NCI-H526 (cell line): ENCODE data around the gene CHST2.

Experiments
- DNase-seq, 2 experiments: peaks; one replicate each; lab custom pipeline; 2025; lab: John Stamatoyannopoulos, UW

The CHST2 gene

DNA sequence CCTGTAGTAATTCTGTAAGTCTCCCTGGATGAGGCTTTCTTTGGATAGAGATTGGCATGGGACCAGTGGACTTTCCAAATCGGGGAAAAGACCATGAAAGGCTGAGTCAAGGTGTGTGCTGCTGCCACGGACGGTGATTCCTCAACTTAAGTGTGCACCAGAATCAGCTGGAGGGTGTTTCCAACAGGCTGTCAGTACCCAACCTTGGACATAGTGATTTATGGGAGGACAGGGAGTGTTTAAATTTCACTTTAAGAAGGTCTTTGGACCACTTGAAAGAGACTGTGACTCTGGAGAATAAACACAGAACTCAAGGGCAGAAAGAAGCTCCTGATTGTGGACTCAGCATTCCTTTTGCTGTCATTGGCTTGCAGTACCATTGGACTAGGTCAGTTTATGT lies 20.4 kb upstream of the CHST2 start:
- DNase-seq = no peak

GRCh38 chr3:143099690-143100089 lies 19.9 kb upstream of the CHST2 start:
- DNase-seq = no peak

DNA sequence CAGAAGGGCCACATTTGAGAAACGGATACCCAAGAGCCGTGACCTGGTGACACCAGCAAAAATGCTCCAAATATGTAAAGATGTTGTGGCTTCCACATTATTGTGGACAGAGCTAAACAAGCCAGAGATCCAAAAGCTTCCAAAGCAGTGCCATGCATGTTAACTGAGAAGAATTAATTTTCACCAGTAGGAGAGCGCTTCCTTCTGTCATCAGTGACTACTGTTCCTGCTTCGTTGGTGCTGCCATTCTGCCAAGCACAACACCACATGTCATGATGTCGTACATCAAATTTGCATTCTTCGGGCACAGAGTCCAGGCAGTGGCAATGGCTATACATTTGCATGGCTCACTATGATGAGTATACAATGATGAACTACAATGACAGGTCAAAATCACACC lies 19.1 kb upstream of the CHST2 start:
- DNase-seq = peak; percentile 19 to 60

DNA sequence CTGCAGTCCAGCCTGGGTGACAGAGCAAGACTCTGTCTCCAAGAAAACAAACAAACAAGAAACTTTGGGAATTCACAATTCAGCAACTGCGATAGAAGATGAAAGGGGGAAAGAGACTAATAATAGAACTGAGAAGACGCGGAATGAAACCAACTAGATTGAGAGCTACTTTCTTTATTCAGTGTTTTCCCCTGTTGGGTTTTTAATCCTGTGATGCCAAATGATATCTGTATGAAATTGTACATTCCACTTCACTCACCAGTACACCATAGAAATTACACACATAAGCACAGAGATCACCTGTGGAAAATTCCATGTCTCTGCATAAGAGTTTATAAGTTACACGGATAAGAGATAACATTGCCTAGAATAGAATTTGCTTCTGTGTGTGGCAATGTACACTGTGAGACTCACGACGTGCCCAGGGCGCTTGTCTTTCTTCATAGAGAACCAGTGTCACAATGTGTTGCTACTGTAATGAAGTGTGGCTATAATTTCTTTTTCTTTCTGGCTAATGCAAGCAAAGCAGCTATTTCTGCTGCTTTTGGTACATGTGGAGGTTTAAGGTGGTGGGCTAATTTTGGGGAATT lies 17.7 kb upstream of the CHST2 start:
- DNase-seq = no peak

- DNase-seq = no peak
Observed at GRCh38 chr3:143103652-143104051, 15.9 kb upstream of the CHST2 start.

DNA sequence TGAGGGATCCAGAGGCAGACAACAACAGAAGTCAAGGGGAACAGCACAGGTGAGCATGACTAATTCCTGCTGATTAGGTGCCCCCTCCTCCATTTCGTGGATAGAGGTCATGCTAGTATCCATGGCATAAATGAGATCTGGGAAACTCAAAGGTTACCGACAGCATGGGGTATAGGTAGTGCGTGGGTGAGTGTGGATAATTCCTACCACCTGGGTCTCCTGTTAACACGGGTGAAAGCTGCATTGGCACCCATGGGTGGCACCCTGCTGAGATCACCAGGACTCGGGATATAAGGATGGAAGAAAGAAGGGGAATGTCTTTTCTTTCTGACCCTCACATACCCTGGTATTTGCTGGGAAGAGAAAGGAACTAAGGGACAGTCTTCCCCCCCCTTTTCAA lies 14.4 kb upstream of the CHST2 start:
- no peak for DNase-seq

DNA sequence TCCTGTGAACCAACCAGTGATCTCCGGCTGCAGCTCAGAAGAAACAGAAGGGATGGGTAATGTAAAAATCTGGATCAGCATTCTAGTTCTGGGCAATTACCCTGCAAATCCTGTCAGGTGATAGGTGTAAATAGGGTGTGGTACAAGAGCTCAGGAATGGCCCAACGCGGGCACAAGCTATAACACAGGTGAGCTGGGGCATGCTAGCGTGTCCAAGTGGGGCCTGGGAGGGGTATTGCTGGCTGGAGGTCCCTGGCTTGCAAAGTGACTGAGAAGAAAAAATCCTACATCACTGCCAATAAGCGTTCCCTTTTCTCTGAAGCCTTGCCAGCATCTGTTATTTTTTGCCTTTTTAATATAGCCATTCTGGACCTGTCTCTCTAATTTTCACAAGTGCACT lies 9.7 kb upstream of the CHST2 start:
- no peak for DNase-seq

GRCh38 chr3:143110371-143110770 lies 9.2 kb upstream of the CHST2 start:
- no peak for DNase-seq

GRCh38 chr3:143118630-143119008 lies 952 bp upstream of the CHST2 start:
- DNase-seq = no peak

DNA sequence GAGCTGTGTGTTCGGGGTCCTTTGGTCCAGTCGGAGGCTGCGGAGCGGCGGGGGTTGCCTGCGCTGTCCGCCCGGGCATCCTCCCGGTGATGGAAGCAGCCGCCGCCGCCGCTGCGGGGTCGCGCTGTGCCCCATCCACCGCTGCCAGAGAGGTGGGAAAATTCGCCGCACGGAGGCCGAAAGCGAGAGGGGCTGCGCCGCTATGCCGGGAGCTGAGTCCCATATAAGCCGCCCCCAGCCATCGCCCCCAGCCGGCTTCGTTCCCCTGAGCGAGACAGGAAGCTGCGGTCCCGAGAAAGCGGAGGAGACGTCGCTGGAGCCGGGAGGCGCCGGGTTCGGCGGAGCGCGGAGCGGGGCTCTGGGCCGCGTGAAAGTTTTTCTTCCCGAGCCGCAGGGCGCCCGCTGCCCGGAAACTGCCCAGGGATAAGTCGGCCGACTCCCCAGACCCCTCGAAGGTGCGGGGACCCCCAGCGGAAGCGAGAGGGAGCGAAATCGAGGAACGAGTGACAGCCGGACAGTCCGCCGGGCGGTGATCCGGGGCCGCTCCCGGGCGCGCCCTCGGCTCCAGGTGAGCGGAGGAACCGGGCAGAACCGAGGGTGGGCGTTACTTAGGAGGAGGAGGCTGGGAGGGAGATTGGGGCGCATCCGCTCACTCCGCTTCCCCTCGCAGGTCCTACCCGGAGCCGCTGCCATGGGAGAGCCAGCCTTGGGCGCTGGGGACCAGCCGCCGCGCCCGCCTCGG lies 574 bp downstream of the CHST2 start:
- DNase-seq = peak; percentile 58 to 69

DNA sequence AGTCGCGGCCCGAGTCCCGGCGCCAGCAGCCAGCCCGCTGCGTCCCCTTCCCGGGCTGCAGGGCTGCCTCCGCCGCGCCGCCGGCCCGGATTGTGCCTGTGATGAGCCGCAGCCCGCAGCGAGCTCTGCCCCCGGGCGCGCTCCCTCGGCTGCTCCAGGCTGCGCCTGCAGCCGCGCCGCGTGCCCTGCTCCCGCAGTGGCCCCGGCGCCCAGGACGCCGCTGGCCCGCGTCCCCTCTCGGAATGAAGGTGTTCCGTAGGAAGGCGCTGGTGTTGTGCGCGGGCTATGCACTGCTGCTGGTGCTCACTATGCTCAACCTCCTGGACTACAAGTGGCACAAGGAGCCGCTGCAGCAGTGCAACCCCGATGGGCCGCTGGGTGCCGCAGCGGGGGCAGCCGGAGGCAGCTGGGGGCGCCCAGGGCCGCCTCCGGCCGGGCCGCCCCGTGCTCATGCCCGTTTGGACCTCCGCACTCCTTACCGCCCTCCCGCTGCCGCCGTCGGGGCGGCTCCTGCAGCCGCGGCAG lies 1.2 kb downstream of the CHST2 start:
- DNase-seq = peak in 1 of 2 experiments; percentile 63

GRCh38 chr3:143121241-143122088 lies 1.9 kb downstream of the CHST2 start:
- DNase-seq = peak; percentile 10 to 79

GRCh38 chr3:143122089-143122430 lies 2.5 kb downstream of the CHST2 start:
- no peak for DNase-seq

- DNase-seq = no peak
Observed at GRCh38 chr3:143122608-143123352, 3.2 kb downstream of the CHST2 start.

DNA sequence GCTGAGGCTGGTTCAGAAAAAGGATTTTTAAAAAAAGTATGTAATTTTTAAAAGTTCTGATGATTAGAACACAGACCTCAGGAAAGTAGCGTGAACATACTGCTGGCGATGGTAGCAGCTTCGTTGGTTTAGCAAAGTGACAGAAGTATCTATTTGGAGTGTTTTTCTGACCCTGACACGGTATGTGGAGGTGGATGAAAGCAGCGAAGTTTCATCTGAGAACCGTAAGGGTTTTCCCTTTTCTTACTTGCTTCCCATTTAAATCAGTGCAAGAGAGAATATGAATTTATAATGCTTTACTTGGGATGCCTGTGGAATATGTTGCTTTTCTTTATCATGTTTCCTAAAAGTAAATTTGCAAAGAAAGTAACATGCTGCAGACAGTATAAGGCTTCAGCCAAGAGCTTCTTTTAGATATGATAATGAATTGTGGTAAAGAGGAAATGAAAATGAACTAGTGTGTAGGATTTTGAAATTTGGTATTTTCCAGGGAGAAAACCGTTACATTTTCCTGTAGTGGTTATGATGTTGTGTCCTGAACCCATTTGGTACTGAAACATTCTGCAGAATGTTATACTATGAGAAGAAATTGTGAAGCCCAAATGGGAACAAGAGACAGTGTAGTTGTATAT lies 3.9 kb downstream of the CHST2 start:
- no peak for DNase-seq

DNA sequence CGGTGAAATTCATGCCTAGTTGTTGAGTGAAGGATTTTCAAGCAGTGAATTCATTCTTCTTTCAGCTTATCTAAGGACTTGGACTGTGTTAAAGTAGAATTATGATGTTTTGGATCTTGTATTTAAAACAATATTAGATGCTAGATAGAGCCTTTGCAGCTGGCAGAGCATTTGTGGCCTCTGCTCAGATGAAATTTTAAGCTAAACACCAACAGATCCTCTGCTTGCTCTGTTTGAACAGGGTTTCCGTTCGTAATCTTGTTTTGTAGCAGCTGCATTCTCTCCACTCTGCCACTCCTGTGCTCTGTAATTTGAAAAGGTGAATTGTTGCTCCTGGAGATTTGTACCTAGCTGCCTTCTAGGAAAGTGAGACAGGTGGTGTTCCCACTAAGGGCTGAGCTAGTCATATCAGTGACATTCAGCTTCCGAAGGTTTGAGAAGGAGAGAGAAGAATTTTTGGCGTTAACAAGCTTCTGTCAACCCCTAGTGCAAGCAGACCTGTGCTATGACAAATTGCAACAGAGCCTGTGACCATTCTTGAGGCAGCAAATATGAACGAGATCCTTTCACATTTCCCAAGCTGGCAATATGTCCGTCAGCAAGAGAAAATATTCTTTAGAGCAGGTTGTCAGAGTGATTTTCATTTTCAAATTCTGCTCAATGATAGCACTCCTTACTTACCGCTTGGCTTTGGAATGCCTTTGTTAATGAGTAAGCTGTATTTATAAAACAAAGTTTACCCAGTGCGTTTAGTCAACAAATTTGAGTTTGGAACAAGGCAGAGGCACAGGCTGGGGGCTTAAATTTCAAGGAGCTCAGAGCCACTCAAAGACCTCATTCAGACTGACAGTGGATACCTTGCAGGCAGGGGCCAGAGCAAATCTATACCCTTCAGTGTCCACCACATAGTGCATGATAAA lies 5.3 kb downstream of the CHST2 start:
- DNase-seq = peak in 1 of 2 experiments; percentile 25

DNA sequence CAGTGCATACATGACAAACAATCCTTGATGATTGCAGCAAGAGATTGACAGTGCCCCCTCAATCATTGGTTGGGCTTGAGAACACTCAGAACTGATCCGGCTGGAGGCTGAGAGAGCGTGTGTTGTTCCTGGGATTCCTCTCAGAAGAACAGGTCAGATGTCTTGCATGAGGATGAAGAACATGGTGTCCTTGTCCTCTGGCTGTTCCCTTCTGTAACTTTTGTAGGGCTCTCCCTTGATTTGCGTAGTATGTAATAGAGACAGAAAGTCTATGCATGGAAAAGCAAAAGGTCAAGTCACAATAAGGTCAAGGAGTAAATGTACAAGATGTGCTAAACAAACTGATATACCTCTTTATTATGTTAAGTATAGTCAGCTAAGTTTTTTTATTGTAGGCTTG lies 8.2 kb downstream of the CHST2 start:
- no peak for DNase-seq

DNA sequence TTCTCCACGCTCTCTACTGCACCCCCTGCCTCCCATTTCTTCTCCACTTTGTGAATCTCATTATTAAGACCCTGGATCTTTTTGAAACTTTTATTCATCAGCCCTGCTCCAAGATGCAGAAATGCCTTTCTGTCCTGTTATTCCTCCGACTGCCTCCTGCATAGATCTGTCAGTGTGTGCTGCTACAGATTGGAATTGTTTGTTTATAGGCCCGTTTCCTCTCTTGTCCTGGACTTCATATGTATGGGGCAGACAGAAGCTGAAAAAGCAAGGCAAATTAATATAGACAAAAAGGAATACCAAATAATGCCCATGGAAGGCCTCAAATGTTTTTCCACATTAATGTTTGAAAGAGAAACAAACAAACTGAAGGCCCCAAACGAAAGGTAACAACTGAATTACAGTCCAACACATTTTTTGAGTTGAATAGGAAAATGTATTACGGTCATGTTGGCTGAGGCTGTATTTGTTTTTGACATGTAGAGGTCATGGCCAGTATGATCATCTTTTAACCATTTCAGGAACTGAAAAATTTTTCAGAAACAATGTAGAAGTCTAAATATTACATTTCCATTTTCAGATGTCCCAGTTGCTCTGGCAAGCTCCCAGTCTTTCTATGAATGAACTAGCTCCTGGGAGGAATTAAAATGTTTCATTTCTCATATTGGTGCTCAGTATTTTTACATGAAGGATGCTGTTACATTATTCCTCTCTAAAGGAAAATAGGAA lies 8.8 kb downstream of the CHST2 start:
- no peak for DNase-seq

DNA sequence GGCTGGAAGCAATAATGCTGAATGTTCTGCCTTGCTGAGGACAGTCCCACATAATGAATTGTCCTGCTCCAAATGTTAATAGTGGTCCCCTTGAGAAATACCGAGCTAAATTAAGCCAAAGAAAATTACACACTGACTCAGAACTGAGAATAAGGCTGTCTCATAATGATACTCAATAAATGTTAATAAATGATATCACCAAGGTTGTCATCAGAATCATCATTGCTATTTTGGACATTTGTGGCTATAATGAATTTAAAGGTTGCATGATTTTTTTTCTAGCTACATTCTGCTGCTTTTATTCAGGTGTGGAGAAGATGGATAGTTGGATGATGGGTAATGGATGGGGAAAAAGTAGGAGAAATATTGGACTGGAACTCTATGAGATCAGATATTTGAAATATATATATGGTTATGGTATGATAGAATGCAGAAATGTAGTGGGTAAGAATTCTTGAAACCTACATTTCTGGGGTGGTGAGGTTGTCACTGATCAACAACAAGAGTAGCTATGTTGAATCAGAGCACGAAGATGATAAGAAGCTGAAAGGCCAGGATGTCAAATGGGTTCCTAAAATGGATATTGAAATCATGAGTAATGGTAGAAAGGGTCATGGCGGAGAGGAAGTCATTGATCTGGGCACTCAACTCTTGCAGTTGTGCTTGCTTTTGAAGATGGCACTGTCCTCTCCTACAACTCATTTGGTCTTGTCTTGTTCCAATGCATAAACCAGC lies 12.8 kb downstream of the CHST2 start:
- DNase-seq = no peak
